GM18870 (cell line): ENCODE measurements around the gene CPT2.

Source experiments
- ATAC-seq: cut with Tn5 transposase; IDR thresholded peaks from one replicate; pipeline ENCODE4 v1.9.1; 2021; ENCODE audit warnings: moderate library complexity; ENCODE audit not compliant: unreplicated experiment

The CPT2 gene

GRCh38 chr1:53214376-53214940, 17.8 kb downstream of the CPT2 start:
- ATAC-seq: no peak

- ATAC-seq: no peak
Measured at GRCh38 chr1:53218201-53218600, 21.6 kb downstream of the CPT2 start.

GRCh38 chr1:53219711-53220110, 23.1 kb downstream of the CPT2 start:
- no peak for ATAC-seq

- ATAC-seq: peak; percentile 91
Measured at GRCh38 chr1:53220171-53220961, 23.7 kb downstream of the CPT2 start, which contains the start of gene CZIB. Gene CZIB (minus strand): TSS chr1:53220634. CDS start chr1:53220575, 59 bp downstream.

- no peak for ATAC-seq
Measured at GRCh38 chr1:53220962-53221286, 24.3 kb downstream of the CPT2 start.

GRCh38 chr1:53237638-53238037, 41.0 kb downstream of the CPT2 start:
- ATAC-seq: no peak

- peak; percentile 91 for ATAC-seq
Measured at GRCh38 chr1:53238197-53239155, 41.9 kb downstream of the CPT2 start, which contains the start of gene MAGOH. Gene MAGOH (minus strand): TSS chr1:53238518. CDS start chr1:53238448, 70 bp downstream.

- no peak for ATAC-seq
Measured at GRCh38 chr1:53241828-53242227, 45.2 kb downstream of the CPT2 start.

- no peak for ATAC-seq
Measured at GRCh38 chr1:53242381-53242780, 45.8 kb downstream of the CPT2 start.

GRCh38 chr1:53244141-53244540, 47.5 kb downstream of the CPT2 start:
- no peak for ATAC-seq

- no peak for ATAC-seq
Measured at GRCh38 chr1:53246261-53247134, 49.9 kb downstream of the CPT2 start.

GRCh38 chr1:53249706-53250105, 53.1 kb downstream of the CPT2 start:
- no peak for ATAC-seq

- no peak for ATAC-seq
Measured at GRCh38 chr1:53250325-53250724, 53.7 kb downstream of the CPT2 start.

GRCh38 chr1:53254011-53254640, 57.5 kb downstream of the CPT2 start:
- no peak for ATAC-seq

GRCh38 chr1:53255031-53255430, 58.4 kb downstream of the CPT2 start:
- ATAC-seq: no peak

GRCh38 chr1:53256511-53257453, 60.2 kb downstream of the CPT2 start:
- ATAC-seq: no peak

- no peak for ATAC-seq
Measured at GRCh38 chr1:53257454-53258081, 60.9 kb downstream of the CPT2 start.

- no peak for ATAC-seq
Measured at GRCh38 chr1:53258216-53258615, 61.6 kb downstream of the CPT2 start.
